ENCODE measurements around the gene CHRNA1. TPM values are rescaled to one million over a fixed set of nuclear protein-coding genes. Genes with fewer than 3 reads are reported as not detected.

The CHRNA1 gene
- total RNA-seq, 2 donors from 2014 or later: not detected

- H3K27me3 Mint-ChIP-seq (ENCODE audit: insufficient read depth): no peaks in the 10 kb centered on the region
- no peak overlapping the region for H3K9ac ChIP-seq (ENCODE audit: extremely low read depth, low read length, poor library complexity, severe bottlenecking)
- no peaks in the 10 kb centered on the region for H3K27me3 ChIP-seq (ENCODE audit: control insufficient read depth, insufficient read depth, low read length, poor library complexity, severe bottlenecking)
- TF ChIP-seq CTCF (conservative IDR thresholded peaks at IDR 0.05): no peak
- no peaks in the 10 kb centered on the region for H3K9me3 ChIP-seq (ENCODE audit: control insufficient read depth, low read length)
- no peak overlapping the region for H3K27ac ChIP-seq (ENCODE audit: low read depth, low read length)
- no peak overlapping the region for H3K27ac Mint-ChIP-seq
- WGBS, 2 experiments (ENCODE audit: insufficient coverage in 1 of 2, insufficient read length in 1 of 2): 86 to 100% methylated on average over 5 to 8 of the region's 8 CpGs
- no peaks in the 10 kb centered on the region for H3K36me3 ChIP-seq (ENCODE audit: control insufficient read depth, insufficient read depth, low read length)
- peak; percentile 39 for DNase-seq
- H3K4me3 Mint-ChIP-seq: no peak overlapping the region
- H3K4me1 Mint-ChIP-seq: peaks cover 50% of the 10 kb centered on the region
- H3K36me3 Mint-ChIP-seq (ENCODE audit: low read depth): no peaks in the 10 kb centered on the region
- H3K9me3 Mint-ChIP-seq: no peaks in the 10 kb centered on the region
- peaks cover 26% of the 10 kb centered on the region for H3K4me1 ChIP-seq (ENCODE audit: control insufficient read depth, insufficient read depth, low read length)
- no peak overlapping the region for H3K4me3 ChIP-seq (ENCODE audit: low read length)
Measured at GRCh38 chr2:174791020-174791419, 26.7 kb upstream of the CHRNA1 start.

GRCh38 chr2:174789001-174789400 lies 24.7 kb upstream of the CHRNA1 start:
- Histone ChIP-seq H3K27ac (ENCODE audit: low read depth, low read length) (no peak overlapping the region), H3K9me3 (ENCODE audit: control insufficient read depth, low read length) (no peaks in the 10 kb centered on the region), H3K4me3 (ENCODE audit: low read length) (no peak overlapping the region), H3K27me3 (ENCODE audit: control insufficient read depth, insufficient read depth, low read length, poor library complexity, severe bottlenecking) (no peaks in the 10 kb centered on the region), H3K9ac (ENCODE audit: extremely low read depth, low read length, poor library complexity, severe bottlenecking) (no peak overlapping the region), H3K36me3 (ENCODE audit: control insufficient read depth, insufficient read depth, low read length) (no peaks in the 10 kb centered on the region), H3K4me1 (ENCODE audit: control insufficient read depth, insufficient read depth, low read length) (peaks cover 16% of the 10 kb centered on the region)
- Mint-ChIP-seq H3K36me3 (ENCODE audit: low read depth) (no peaks in the 10 kb centered on the region), H3K4me1 (peaks cover 36% of the 10 kb centered on the region), H3K27ac (no peak overlapping the region), H3K27me3 (ENCODE audit: insufficient read depth) (no peaks in the 10 kb centered on the region), H3K9me3 (no peaks in the 10 kb centered on the region), H3K4me3 (no peak overlapping the region)
- 87 to 93% methylated on average over 14 to 15 of the region's 16 CpGs for WGBS, 2 experiments (ENCODE audit: insufficient coverage in 1 of 2, insufficient read length in 1 of 2)
- TF ChIP-seq CTCF (conservative IDR thresholded peaks at IDR 0.05): no peak
- no peak for DNase-seq

GRCh38 chr2:174788291-174788929 lies 24.1 kb upstream of the CHRNA1 start:
- Histone ChIP-seq H3K4me1 (ENCODE audit: control insufficient read depth, insufficient read depth, low read length) (peaks cover 16% of the 10 kb centered on the region), H3K27ac (ENCODE audit: low read depth, low read length) (peak overlapping the region; percentile 19), H3K4me3 (ENCODE audit: low read length) (no peak overlapping the region), H3K9me3 (ENCODE audit: control insufficient read depth, low read length) (no peaks in the 10 kb centered on the region), H3K36me3 (ENCODE audit: control insufficient read depth, insufficient read depth, low read length) (no peaks in the 10 kb centered on the region), H3K9ac (ENCODE audit: extremely low read depth, low read length, poor library complexity, severe bottlenecking) (no peak overlapping the region), H3K27me3 (ENCODE audit: control insufficient read depth, insufficient read depth, low read length, poor library complexity, severe bottlenecking) (no peaks in the 10 kb centered on the region)
- DNase-seq: peak; percentile 83
- H3K27me3 Mint-ChIP-seq (ENCODE audit: insufficient read depth): no peaks in the 10 kb centered on the region
- TF ChIP-seq CTCF (conservative IDR thresholded peaks at IDR 0.05): no peak
- H3K27ac Mint-ChIP-seq: no peak overlapping the region
- H3K4me1 Mint-ChIP-seq: peaks cover 33% of the 10 kb centered on the region
- H3K9me3 Mint-ChIP-seq: no peaks in the 10 kb centered on the region
- H3K36me3 Mint-ChIP-seq (ENCODE audit: low read depth): no peaks in the 10 kb centered on the region
- 64 to 84% methylated on average over 4 to 15 of the region's 15 CpGs for WGBS, 2 experiments (ENCODE audit: insufficient coverage in 1 of 2, insufficient read length in 1 of 2)
- H3K4me3 Mint-ChIP-seq: no peak overlapping the region
